IPS DF 19.7 (cell line): Measurements from ENCODE around the gene C22orf15.
"Not testable (repeated sequence)": the region's sequence is repeated elsewhere in the genome, so short reads cannot be mapped to it uniquely, and the experiment has no call there.

Source experiments
- DNase-seq: peaks from one replicate; pipeline ENCODE4 v3.0.0-alpha.2; 2013; ENCODE audit warnings: low read depth, low spot score

C22orf15 gene

GRCh38 chr22:23762842-23763578, at the start of gene C22orf15:
TSS of gene C22orf15 (plus strand) at chr22:23762990. CDS start at chr22:23763307, 317 bp downstream.
- no peak for DNase-seq

DNA sequence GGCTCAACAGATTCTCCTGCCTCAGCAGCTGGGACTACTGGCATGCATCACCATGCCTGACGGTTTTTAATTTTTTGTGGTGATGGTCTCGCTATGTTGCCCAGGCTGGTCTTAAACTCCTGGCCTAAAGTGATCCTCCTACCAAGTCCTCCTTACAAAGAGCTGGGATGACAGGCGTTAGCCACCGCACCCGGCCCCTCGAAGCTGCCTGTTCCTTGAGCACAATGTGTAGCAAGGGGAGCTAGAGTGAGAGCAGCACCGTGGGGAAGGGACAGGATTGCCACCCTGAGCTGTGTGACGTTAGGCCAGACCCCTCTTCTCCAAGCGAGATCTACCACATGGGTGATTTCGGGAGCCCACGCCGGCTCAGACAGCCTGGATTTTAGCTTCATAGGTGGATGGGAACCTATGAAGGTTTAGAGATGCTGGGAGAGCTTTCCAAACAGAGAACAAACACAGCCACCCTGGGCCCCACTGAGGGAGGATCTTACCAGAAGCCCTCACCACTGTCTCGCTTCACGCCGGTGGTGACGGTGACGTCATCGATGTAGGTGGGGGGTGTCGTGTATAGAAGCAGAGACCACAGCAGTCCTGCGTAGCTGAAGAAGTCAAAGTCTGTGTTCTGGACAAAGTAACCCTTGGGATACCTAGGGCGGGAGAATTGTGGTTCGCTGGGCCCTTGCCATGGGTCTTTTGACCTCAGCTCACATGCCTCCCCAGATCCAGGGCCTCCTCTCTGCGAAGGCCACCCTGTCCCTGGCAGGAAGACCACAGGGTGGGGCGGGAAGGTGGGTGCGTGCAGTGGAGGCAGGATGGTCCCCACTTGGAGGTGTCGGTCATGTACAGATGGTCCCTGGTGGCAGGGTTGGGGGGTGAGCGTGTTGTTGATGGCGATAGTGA, 48.8 kb upstream of the C22orf15 start:
- DNase-seq = no peak

DNA sequence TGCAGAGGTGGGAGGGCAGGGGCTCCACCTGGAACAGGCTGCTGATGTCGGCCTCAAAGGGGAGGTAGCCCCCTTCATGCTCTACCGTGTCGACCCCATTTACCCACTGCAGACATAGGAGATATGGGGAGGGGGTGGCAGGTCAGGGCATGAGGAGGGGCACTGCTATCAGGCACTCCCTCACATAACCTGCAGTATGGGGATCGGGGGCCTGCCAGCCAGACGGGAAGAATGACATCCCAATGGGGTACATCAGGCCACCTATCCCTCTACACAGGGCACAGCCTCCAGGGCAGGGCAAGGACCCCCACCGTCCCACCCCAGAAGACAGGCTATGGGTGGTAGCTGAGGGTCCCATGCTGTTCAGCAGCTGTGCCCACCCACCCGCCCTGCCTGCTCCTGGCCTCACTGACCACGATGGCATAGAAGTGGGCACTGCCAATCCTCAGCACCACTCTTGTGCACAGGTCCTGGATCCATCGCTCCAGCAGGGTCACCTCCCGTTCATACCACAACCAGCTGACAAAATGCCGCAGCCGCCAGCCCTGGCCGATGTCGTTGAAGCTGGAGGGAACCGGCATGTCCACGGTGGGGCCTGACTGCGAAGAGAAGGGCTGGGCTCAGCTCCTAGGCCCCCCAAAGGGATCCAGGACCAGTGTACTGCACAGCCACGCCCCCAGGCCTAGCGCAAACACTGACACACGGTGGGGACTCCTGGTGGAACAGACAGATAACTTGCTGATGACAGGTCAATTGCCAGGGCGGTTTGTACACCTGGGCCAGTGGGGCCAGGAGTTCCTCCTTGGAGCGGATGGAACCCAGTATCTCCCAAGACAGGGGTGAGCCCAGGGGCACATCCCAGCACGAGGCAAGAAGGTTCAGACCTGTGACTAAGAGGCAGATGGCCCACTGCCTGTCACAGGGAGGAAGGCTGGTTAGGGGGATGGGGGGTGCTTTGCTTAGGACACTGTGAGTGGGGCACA, 47.9 kb upstream of the C22orf15 start:
- DNase-seq = no peak

DNA sequence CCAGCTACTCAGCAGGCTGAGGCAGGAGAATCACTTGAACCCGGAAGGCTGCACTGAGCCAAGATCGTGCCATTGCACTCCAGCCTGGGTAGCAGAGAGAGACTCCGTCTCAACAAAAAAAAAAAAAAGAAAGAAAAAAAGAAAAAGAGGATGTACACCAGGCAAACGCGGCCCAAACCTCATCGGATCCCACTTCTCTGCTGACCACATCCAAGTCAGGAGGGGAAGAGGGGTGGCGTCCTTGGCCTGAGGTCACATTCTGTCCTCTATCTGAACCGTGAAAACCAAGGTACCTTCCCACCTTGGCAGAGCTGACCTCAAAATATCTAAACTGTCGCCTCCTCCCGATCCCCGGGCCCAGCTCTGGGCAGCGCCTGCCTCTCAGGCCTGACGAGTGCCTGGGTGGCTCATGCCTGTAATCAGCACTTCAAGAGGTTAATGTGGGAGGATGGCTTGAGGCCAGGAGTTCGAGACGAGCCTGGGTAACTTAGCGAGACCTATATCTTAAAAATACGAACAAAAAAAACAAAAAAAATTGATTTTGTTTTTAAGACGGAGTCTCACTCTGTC, 46.9 kb upstream of the C22orf15 start:
- DNase-seq = no peak

- peak; percentile 54 for DNase-seq
These were observed 45.7 kb upstream of the C22orf15 start for GRCh38 chr22:23716811-23717801.

GRCh38 chr22:23718371-23719165, 44.2 kb upstream of the C22orf15 start:
- DNase-seq = no peak

DNA sequence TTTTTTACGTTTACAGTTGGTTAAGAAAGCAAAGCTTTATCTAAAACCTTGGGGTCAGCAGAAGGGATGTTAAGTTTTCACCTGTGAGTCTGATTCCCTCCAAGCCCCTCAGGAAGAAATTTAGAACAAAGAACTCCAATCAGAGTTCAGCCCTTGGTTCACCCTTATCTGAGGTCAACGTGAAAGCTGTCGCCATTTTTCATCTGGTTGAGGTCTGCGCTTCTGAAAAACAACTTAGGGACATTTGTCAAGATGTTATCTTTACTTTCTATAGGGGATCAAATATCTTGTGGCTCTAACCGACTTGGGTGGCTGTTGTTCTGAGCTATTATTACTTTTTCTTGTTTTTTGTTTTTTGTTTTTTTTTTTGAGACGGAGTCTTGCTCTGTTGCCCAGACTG, 41.9 kb upstream of the C22orf15 start:
- no peak for DNase-seq

- DNase-seq = no peak
These were observed 40.6 kb upstream of the C22orf15 start for GRCh38 chr22:23722160-23722559.

DNA sequence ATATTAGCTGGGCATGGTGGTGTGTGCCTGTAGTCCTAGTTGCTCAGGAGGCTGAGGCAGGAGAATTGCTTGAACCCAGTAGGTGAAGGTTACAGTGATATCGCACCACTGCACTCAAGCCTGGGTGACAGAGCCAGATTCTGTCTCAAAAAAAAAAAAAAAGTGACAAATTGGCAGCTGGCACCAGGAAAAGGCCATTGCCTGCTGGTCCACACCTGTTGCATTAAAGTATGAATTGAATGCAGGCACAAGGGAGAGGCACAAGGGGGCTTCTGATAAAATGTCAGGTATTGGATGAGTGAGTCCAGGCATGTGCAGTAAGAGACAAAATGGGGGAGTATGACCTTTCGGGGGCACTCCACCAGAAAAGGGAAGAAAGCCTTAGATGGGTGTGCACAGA, 40.1 kb upstream of the C22orf15 start:
- no peak for DNase-seq

DNA sequence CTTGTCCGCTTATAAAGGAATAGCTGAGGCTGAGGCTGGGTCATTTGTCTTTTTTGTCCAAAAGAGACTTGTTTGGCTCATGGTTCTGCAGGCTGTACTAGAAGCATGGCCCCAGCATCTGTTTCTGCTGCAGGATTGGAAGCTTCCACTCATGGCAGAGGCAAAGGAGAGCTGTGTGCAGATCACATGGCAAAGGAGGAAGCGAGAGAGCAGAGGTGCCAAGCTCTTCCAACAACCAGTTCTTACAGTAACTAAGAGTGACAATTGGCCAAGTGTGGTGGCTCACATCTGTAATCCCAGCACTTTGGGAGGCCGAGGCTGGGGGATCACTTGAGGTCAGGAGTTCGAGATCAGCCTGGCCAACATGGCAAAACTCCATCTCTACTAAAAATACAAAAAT, 34.7 kb upstream of the C22orf15 start:
- not testable (repeated sequence) for DNase-seq

GRCh38 chr22:23737696-23738095, 25.1 kb upstream of the C22orf15 start:
- no peak for DNase-seq

DNA sequence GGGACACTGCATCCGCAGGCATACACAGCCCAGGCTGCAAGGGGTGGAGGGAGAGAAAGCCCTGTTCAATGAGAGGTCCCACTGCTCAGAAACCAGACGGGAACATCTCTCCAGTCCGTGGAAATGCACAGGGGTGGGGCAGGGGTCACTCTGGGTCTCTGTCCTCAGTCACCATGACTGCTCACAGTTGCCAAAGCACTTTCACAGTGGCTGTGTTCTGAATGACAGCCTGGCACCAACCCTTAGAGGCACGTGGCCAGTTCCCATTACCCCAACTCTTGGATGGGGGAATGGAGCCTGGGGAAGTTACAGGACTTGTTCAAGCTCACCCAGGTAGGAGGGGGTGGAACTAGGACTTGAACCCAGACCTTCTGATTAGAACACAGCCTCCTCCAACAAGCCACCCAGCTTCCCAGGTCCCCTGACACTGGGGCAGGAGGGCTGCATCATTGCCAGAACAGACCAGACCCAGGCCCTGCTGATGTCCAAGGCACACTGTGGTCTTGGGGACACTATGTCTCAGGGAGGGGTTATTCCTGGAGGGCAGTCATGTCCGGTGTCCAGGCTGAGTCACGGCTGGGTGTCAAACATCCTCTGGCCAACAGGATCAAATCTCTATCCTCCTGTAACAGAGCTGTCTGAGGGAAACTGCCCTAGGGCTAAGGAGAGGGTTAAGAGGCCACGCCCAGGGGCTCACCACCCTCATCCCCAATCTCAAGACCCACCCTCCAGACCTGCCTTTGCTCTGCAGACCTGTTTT, 20.1 kb upstream of the C22orf15 start:
- no peak for DNase-seq

- DNase-seq = no peak
These were observed 19.5 kb upstream of the C22orf15 start for GRCh38 chr22:23743303-23743705.

- no peak for DNase-seq
These were observed 18.8 kb upstream of the C22orf15 start for GRCh38 chr22:23744001-23744400.

DNA sequence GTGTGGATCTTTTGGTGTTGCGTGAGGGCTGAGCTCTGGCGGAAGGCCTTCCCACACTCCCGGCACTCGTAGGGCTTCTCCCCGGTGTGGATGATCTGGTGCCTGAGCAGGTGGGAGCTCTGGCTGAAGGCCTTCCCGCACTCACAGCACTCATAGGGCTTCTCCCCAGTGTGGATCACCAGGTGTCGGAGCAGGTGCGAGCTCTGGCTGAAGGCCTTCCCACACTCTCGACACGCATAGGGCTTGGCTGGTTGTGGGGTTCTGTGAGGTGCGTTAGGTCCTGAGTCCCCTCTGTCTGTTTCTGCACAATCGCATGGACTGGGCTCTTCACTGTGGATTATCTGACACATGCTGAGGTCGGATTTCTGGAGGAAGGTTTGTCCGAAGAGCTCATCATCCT, 18.3 kb upstream of the C22orf15 start:
- no peak for DNase-seq

GRCh38 chr22:23745791-23746190, 17.0 kb upstream of the C22orf15 start:
- DNase-seq = no peak

- DNase-seq = no peak
These were observed 12.9 kb upstream of the C22orf15 start for GRCh38 chr22:23749841-23750301.

GRCh38 chr22:23750367-23750713, 12.4 kb upstream of the C22orf15 start:
- DNase-seq = no peak
